Heart right ventricle (tissue), 16 donors: ENCODE measurements around the gene CADPS2. TPM values are rescaled to one million over a fixed set of nuclear protein-coding genes. Genes with fewer than 3 reads are reported as not detected.

Experiments used
- ATAC-seq, 8 donors: fragments of 200-7000 bp; cut with Tn5 transposase; one replicate each; pipeline ENCODE4 v1.9.1; 2020; ENCODE audit warnings: mild to moderate bottlenecking in 8 of 8, moderate library complexity in 8 of 8, moderate number of reproducible peaks in 1 of 8
- DNase-seq, 2 donors: peaks; one replicate each; pipeline ENCODE4 v3.0.0-alpha.2; 2020
- H3K27ac ChIP-seq, 10 donors: fragments of 200-600 bp; sonication (generic) in 2 of 10; one replicate each; pipeline versions ENCODE4 v1.5.0 to v1.8.0; 2020 to 2022; ENCODE audit warnings: mild to moderate bottlenecking in 3 of 10
- H3K27me3 ChIP-seq, 7 donors: fragments of 200-600 bp; one replicate each; pipeline ENCODE4 v1.8.0; 2021 to 2022; ENCODE audit warnings: mild to moderate bottlenecking in 2 of 7
- H3K36me3 ChIP-seq, 9 donors: fragments of 200-600 bp; sonication (generic) in 1 of 9; one replicate each; pipeline versions ENCODE4 v1.5.0 to v1.8.0; 2020 to 2022; ENCODE audit warnings: mild to moderate bottlenecking in 2 of 9
- H3K4me1 ChIP-seq, 9 donors: fragments of 200-600 bp; sonication (generic) in 1 of 9; one replicate each; pipeline versions ENCODE4 v1.5.0 to v1.8.0; 2020 to 2022; ENCODE audit warnings: mild to moderate bottlenecking in 4 of 9
- H3K4me3 ChIP-seq, 10 donors: fragments of 200-600 bp; sonication (generic) in 2 of 10; one replicate each; pipeline versions ENCODE4 v1.5.0 to v1.8.0; 2020 to 2022; ENCODE audit warnings: mild to moderate bottlenecking in 7 of 10, moderate library complexity in 2 of 10
- H3K9me3 ChIP-seq, 11 donors: fragments of 200-600 bp in 10 of 11; sonication (generic) in 2 of 11; one replicate each; pipeline versions ENCODE4 v1.5.0 to v1.8.0; 2013 to 2022; ENCODE audit warnings: mild to moderate bottlenecking in 2 of 11, control low read depth in 1 of 11, moderate library complexity in 1 of 11
- CTCF ChIP-seq, 9 donors: fragments of 200-600 bp; sonication (generic) in 2 of 9; IDR thresholded peaks; one replicate each; pipeline versions ENCODE4 v1.5.0 to v1.8.0; 2021 to 2022; ENCODE audit warnings: antibody characterized with exemption in 9 of 9, mild to moderate bottlenecking in 5 of 9, moderate library complexity in 1 of 9
- WGBS, 2 donors: extraction: QIAGEN DNeasy Blood & Tissue Kit; methylation state at CpG; one replicate each; pipeline ENCODE4 v1.1.7; 2013; ENCODE audit warnings: inconsistent platforms in 1 of 2; 5-methylcytosine and 5-hydroxymethylcytosine counted together
- intact Hi-C, 10 donors: fragments of 100-400 bp; cut with DNase I; formaldehyde crosslinking; loops; one replicate each; pipeline versions ENCODE4 v1.11.1 to v1.14.2; 2022
- polyA plus RNA-seq, 2 donors: library from polyadenylated mRNA; stranded (reverse); fragments of 200-250 nt; gene quantifications; one replicate each; pipeline ENCODE4 v1.2.3, GENCODE V29; 2013
- total RNA-seq, 10 donors: library from RNA; stranded (reverse); fragmentation: NEBNext Ultra II Directional in 3 of 10; extraction: Animal tissue kit (Norgen Biotek cat#: 25700) in 3 of 10; gene quantifications; one replicate each; pipeline versions ENCODE4 v1.2.1 to v1.2.4, GENCODE V29; 2021 to 2023
- donor health status: Arrhythmogenic right ventricular cardiomyopathy.
- donor health status: ischemic (EF 13 %, LVEDD 7.1; RV severe dilation, severe dysfunction).
- donor health status: healthy with polysubstance abuse.
- donor health status: DM: no; HTN: yes; CAD: no.
- donor health status: DM: no; HTN: no; CAD: no.
- donor health status: ischemic (EF 25% LVEDD 6.9; RV normal size, moderate dysfunction).
- donor health status: ischemic (EF 25% LVEDD 5.7; RV mildly dilated, moderate dysfunction).
- donor health status: healthy.
- donor health status: DM: yes; HTN: yes; CAD: no.
- donor health status: Ischemic cardiomyopathy.
- donor health status: ischemic (EF 35%, LVEDD 5.7; RV mildly dilated, moderate dysfunction).
- donor health status: nonischemic (EF 11% LVEDD 7.7; RV severe dilation, severe dysfunction).
- donor health status: DM: yes; HTN: yes; CAD: no.
- donor health status: PGD.
- donor health status: ischemic (EF 29% LVEDD 5.4; RV normal size, mild dysfunction).
- donor health status: nonischemic (EF 23%, LVEDD 6.1; RV moderate dilation, normal function).

Gene CADPS2
- total and polyA plus RNA-seq, 12 donors: 3.6 to 25.7 (median 6.6) TPM

- Histone ChIP-seq H3K4me1 (no peaks in the 10 kb centered on the region), H3K36me3 (peaks cover 0 to 18% (median 0%) of the 10 kb centered on the region in 9 donors), H3K4me3 (no peak overlapping the region), H3K27ac (no peak overlapping the region), H3K9me3 (no peaks in the 10 kb centered on the region), H3K27me3 (no peaks in the 10 kb centered on the region)
- DNase-seq: no peak
- TF ChIP-seq CTCF (IDR thresholded peaks at IDR 0.05): no peak
- intact Hi-C loops: no loop called here
- 90 to 95% methylated on average over 2 of the region's 2 CpGs for WGBS, 2 donors
- ATAC-seq: no peak
Measured at GRCh38 chr7:122354656-122355055, 531.6 kb downstream of the CADPS2 start.

- TF ChIP-seq CTCF (IDR thresholded peaks at IDR 0.05): no peak
- Histone ChIP-seq H3K9me3 (no peaks in the 10 kb centered on the region), H3K4me3 (no peak overlapping the region), H3K36me3 (peaks cover 0 to 5% (median 0%) of the 10 kb centered on the region in 9 donors), H3K27me3 (no peaks in the 10 kb centered on the region), H3K27ac (no peak overlapping the region), H3K4me1 (no peaks in the 10 kb centered on the region)
- ATAC-seq: no peak
- intact Hi-C loops: no loop called here
- DNase-seq: no peak
- 49 to 57% methylated on average over 3 of the region's 3 CpGs for WGBS, 2 donors
Measured at GRCh38 chr7:122352454-122352853, 533.8 kb downstream of the CADPS2 start.

GRCh38 chr7:122350701-122351100, 535.6 kb downstream of the CADPS2 start:
- Histone ChIP-seq H3K9me3 (no peaks in the 10 kb centered on the region), H3K27me3 (no peaks in the 10 kb centered on the region), H3K36me3 (peaks cover 0 to 6% (median 0%) of the 10 kb centered on the region in 9 donors), H3K4me3 (no peak overlapping the region), H3K27ac (no peak overlapping the region), H3K4me1 (no peaks in the 10 kb centered on the region)
- ATAC-seq (no peak), DNase-seq (no peak)
- no peak for TF ChIP-seq CTCF (IDR thresholded peaks at IDR 0.05)
- 91 to 95% methylated on average over 3 of the region's 3 CpGs for WGBS, 2 donors
- intact Hi-C loops: no loop called here

GRCh38 chr7:122344303-122344620, 542.0 kb downstream of the CADPS2 start:
- no peaks in the 10 kb centered on the region for H3K4me1 ChIP-seq
- no peak overlapping the region for H3K27ac ChIP-seq
- no peaks in the 10 kb centered on the region for H3K27me3 ChIP-seq
- H3K4me3 ChIP-seq: no peak overlapping the region
- no peaks in the 10 kb centered on the region for H3K9me3 ChIP-seq
- no peak for ATAC-seq
- no peak for DNase-seq
- WGBS, 2 donors: 91 to 92% methylated on average over 1 of the region's 1 CpG
- peaks cover 0 to 25% (median 0%) of the 10 kb centered on the region in 9 donors for H3K36me3 ChIP-seq
- TF ChIP-seq CTCF (IDR thresholded peaks at IDR 0.05): no peak
- intact Hi-C loops: no loop called here
